G401.6 (cell line): ENCODE measurements around the gene ATP5ME.
"Not testable (repeated sequence)": the region's sequence is repeated elsewhere in the genome, so short reads cannot be mapped to it uniquely, and the experiment has no call there.

Experiments used
- FAIRE-seq: peaks from 2 replicates; lab custom pipeline; 2012; peaks lifted over from hg19 to GRCh38; lab: Jason Lieb, UNC

ATP5ME gene

DNA sequence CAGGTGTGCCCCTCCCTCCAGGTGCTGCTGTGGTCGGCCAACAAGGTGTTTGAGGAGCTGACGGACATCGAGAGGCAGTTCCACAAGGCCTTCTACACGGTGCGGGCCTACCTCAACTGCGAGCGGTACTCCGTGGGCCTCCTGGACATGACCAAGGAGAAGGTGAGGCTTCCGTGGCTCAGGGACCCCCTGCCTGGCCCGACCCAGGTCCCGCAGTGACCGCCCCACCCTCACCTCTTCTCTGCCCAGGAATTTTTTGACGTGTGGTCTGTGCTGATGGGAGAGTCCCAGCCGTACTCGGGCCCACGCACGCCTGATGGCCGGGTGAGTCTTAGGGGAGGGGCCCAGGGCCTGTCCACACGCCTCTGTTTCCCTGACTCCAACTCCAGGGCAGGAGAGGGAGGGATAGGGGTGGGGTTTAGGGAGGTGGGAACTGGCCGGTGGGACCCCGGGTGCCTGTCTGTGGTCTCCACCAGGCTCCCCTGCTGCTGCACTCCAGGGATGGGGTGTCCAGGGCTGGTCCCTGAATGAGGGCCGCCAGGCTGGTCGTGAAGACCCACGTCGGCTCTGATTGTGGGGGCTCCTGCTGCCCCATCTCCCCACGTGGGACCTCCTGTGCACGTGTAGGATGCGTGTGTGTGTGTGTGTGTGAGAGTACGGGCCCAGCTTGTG, 20.1 kb downstream of the ATP5ME start:
- FAIRE-seq, result no peak

- no peak for FAIRE-seq
These were observed 20.8 kb downstream of the ATP5ME start for GRCh38 chr4:653080-653821.

DNA sequence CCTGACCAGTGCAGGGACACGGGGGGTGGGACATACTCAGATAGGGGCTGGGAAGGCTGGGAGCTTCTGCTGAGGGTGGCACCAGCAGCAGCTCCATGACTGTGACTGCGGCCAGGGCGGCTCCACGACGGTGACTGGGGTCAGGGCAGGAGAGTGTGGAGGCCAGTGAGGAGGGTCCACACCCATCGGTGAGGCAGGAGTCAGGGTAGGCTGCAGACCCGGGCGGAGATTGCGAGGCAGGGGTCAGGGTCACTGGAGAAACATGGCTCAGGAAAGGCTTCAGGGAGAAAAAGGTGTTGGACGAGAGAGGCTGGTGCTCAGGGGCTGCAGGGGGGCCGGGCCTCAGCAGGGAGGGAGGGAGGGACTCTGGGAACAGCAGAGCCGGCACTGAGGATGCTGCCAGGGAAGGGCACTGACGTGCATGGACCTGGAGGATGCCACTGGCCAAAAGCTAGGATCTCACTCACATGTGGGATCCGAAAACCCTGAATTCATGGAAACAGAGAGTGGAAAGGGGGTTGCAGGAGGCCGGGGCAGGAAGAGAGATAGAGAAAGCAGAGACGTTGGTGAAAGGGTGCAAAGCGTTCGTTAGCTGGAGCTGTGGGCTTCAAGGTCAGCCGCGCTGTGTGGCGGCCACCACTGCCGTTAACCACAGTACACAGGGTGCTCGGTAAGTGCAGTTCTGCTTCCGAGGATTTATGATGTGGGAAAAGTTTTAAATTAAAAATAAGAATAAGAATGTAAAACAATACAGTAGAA, 22.0 kb downstream of the ATP5ME start:
- FAIRE-seq, result no peak

DNA sequence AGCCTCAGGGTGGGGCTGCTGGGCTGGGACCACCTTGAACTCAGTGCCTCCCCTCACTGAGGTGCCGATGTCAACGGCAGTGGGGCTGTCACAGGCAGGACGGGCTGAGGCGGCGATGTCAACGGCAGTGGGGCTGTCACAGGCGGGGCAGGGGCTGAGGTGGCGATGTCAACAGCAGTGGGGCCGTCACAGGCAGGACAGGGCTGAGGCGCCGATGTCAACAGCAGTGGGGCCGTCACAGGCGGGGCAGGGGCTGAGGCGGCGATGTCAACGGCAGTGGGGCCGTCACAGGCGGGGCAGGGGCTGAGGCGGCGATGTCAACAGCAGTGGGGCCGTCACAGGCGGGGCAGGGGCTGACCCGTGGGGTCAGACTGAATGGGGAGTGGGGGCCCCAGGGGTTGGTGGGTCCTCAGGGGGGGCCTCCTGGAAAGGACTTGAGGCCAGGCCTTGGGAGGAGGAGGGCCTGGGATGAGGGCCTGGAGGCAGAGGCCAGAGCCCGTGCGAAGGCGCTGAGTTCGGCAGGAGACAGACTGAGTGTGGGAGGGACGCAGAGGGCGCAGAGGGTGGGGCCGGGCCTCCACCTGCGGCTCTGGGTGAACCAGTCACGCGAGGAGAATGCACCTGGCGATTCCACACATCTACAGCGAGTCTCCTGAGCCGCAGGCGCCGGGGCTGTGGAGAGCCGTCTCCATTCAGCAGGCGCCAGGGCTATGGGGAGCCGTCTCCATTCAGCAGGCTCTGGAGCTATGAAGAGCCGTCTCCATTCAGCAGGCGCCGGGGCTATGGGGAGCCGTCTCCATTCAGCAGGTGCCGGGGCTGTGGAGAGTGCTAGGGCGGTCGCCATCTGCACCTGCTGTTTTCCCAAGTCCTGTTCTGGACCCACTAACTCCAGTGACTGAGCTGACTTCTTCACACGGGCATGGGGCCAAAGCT, 22.9 kb downstream of the ATP5ME start:
- FAIRE-seq, result no peak

DNA sequence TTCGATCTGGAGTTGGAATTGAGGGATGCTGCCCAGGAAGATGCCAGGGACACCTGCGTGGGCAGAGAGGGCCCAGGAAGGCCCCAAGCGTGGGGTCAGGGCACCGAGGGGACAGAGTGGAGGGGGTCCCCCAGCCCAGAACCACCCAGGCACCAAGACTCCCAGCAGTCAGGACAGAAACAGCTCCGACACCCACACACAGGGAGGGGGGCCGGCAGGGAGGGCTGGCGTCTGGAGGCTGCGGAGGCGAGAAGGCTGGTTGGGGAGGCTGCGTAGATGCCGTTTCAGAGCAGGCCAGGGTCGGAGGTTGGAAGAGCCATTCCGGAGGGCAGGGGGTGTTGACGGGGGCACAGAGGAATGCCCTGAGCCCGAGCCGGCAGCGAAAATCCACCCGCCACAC, 23.6 kb downstream of the ATP5ME start:
- FAIRE-seq, result no peak

DNA sequence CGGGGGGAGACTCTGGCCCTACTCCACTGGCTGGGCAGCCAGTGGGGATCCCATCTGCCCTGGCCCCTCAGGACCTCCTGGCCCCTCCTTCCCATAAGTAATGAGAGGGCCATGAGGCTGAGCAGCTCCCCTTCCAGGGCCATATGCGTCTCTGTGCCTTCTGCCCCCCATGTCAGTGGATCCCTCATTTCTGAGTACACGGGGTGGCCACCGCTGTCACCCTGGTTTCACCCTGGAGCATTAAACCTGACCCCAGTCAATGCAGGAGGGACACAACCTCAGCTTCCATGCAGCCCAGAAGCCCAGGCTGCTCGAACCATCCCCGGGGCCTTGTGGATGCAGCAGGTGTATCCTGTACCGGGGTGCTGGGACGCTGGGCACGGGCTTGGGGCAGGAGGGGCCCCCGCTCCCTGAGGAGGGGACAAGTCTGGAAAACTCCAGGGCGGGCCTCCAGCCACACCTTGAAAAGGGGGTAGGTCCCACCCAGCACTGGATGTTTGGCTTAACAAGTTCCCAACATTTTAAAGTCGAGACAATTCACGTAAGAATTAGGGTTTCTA, 24.2 kb downstream of the ATP5ME start:
- no peak for FAIRE-seq

- FAIRE-seq, result no peak
These were observed 24.8 kb downstream of the ATP5ME start for GRCh38 chr4:649293-649625.

GRCh38 chr4:648579-649292, 25.3 kb downstream of the ATP5ME start:
- FAIRE-seq, result no peak

DNA sequence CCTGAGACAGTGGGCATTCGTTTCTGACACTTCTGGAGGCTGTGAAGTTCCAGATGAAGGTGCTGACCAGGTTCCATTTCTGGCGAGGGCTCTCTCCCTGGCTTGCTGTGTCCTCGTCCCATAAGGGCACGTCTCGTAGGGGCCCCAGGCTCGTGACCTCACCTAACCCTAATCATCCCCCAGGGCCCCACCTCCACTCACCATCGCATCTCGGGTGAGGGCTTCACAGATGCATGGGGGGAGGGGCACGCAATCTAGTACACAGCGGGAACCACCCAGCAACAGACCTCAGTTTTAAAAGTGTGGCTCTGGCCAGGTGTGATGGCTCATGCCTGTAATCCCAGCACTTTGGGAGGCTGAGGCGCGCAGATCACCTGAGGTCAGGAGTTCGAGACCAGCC, 26.6 kb downstream of the ATP5ME start:
- FAIRE-seq, result no peak

DNA sequence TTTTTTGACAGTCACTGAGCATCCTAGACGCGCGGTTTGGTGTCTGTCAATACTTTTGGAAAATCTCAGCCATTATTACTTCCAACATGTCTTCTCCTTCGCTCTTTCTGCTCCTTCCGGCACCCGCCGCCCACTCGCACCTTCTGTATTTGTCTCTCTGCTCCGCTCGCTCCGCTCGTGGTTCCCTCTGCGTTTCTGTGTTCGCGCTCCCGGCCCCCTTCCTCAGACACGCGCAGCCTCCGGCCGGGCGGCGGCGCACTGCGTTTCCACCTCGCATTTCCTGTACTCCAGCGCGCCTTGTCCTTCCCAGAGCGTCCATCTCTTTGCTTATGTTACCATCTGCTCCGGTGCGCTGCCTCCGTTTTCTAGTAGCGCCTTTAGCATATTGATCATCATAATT, 27.6 kb downstream of the ATP5ME start:
- FAIRE-seq, result no peak

GRCh38 chr4:642366-642765, 31.7 kb downstream of the ATP5ME start:
- FAIRE-seq, result not testable (repeated sequence)

GRCh38 chr4:637536-638280, 36.4 kb downstream of the ATP5ME start:
- no peak for FAIRE-seq

- FAIRE-seq, result no peak
These were observed 37.4 kb downstream of the ATP5ME start for GRCh38 chr4:636628-637159.

GRCh38 chr4:635851-636627, 38.0 kb downstream of the ATP5ME start:
- no peak for FAIRE-seq

DNA sequence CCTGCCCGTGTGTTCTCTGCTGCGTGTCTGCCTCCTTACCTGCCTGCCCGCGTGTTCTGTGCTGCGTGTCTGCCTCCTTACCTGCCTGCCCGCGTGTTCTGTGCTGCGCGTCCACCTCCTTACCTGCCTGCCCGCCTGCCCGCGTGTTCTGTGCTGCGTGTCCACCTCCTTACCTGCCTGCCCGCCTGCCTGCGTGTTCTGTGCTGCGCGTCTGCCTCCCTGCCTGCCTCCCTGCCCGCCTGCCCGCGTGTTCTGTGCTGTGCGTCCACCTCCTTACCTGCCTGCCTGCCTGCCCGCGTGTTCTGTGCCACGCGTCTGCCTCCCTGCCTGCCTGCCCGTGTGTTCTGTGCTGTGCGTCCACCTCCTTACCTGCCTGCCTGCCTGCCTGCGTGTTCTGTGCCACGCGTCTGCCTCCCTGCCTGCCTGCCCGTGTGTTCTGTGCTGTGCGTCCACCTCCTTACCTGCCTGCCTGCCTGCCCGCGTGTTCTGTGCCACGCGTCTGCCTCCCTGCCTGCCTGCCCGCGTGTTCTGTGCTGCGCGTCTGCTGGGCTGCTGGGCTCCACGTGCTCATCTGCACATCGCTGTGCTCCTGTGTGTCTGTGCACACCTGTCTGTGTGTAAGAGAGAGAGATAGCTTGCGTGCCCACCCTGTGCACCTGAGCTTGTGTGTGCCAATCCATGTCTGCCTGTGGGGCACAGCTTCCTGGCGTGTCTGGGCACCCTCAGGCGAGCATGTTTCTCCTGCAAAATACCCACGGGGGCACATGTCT, 38.8 kb downstream of the ATP5ME start:
- FAIRE-seq, result not testable (repeated sequence)

DNA sequence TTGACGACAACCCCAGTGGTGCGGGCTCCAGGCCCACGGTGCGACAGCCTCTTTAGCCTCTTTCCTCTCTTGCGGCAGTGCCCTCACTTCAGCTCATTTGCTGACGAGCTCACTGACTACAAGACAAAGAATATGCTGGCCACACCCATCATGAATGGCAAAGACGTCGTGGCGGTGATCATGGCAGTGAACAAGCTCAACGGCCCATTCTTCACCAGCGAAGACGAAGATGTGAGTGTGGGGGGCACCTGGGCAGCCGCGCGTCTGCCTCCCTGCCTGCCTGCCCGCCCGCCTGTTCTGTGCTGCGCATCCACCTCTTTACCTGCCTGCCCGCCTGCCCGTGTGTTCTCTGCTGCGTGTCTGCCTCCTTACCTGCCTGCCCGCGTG, 39.5 kb downstream of the ATP5ME start:
- no peak for FAIRE-seq

DNA sequence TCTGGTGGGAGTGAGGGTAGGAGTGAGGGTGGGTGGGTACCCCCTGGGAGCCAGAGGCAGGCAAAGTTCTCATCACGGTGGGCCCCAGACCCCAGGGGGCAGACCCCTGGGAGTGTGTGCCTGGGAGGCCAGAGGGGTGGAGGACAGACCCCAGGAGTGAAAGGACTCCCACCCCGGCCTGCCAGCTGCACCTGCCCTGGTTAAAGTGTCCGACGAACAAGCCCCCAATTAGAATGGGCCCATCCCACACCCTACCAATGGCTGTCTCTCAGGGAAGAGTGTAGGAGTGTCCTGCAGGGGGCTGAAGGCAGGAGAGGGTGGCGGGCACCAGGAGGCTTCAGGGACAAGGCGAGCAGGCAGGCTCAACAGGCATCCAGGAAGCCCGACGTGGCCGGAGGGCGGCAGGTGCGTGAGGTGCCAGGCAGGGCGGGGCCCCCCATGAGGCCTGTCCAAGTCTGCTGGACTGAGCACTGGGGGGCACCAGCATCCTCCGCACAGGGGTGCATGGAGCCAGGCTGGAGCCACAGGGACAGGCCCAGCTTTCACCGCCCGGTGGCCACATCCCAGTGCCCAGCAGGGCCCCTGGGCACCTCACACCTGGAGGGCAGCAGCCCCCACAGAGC, 40.0 kb downstream of the ATP5ME start:
- no peak for FAIRE-seq

- FAIRE-seq, result no peak
These were observed 40.7 kb downstream of the ATP5ME start for GRCh38 chr4:633406-633805.
